H9 (cell line): ENCODE measurements around the gene NFATC1. TPM values are rescaled to one million over a fixed set of nuclear protein-coding genes. Genes with fewer than 3 reads are reported as not detected.

Source experiments
- DNase-seq: peaks from one replicate; pipeline ENCODE4 v3.0.0-alpha.2; 2017
- H2AFZ ChIP-seq: one replicate; pipeline ENCODE4 v1.6.1; 2013; ENCODE audit warnings: mild to moderate bottlenecking, low read length, control low read depth, moderate library complexity
- H2AK5ac ChIP-seq: 2 replicates; pipeline ENCODE4 v1.6.1; 2013; ENCODE audit warnings: low read length, control low read depth, mixed read lengths; ENCODE audit not compliant: insufficient read length
- H2BK120ac ChIP-seq: one replicate; pipeline ENCODE4 v1.6.1; 2013; ENCODE audit warnings: low read depth, mild to moderate bottlenecking, low read length, control low read depth, inconsistent platforms; ENCODE audit not compliant: poor library complexity, severe bottlenecking
- H2BK12ac ChIP-seq: 2 replicates; pipeline ENCODE4 v1.6.1; 2013; ENCODE audit warnings: low read length, control low read depth, mixed read lengths, low read depth; ENCODE audit not compliant: insufficient read length
- H2BK15ac ChIP-seq: 2 replicates; pipeline ENCODE4 v1.6.1; 2013; ENCODE audit warnings: low read depth, low read length, control low read depth
- H2BK20ac ChIP-seq: one replicate; pipeline ENCODE4 v1.6.1; 2013; ENCODE audit warnings: low read depth, mild to moderate bottlenecking, low read length, control low read depth, inconsistent platforms; ENCODE audit not compliant: poor library complexity, severe bottlenecking
- H2BK5ac ChIP-seq: 2 replicates; pipeline ENCODE4 v1.6.1; 2013; ENCODE audit warnings: low read length, control low read depth, mixed read lengths; ENCODE audit not compliant: insufficient read length
- H3K14ac ChIP-seq: 2 replicates; pipeline ENCODE4 v1.6.1; 2013; ENCODE audit warnings: low read length, control low read depth; ENCODE audit not compliant: insufficient read depth
- H3K18ac ChIP-seq: 2 replicates; pipeline ENCODE4 v1.6.1; 2013; ENCODE audit warnings: low read depth, mild to moderate bottlenecking, mixed read lengths, low read length, control low read depth; ENCODE audit not compliant: insufficient read length
- H3K23ac ChIP-seq: 2 replicates; pipeline ENCODE4 v1.6.1; 2013; ENCODE audit warnings: low read length, control low read depth, mixed read lengths, low read depth; ENCODE audit not compliant: insufficient read length
- H3K23me2 ChIP-seq: 2 replicates; pipeline ENCODE4 v1.6.1; 2013; ENCODE audit warnings: low read depth, mild to moderate bottlenecking, mixed read lengths, low read length, control low read depth; ENCODE audit not compliant: insufficient read length, poor library complexity, severe bottlenecking
- H3K27ac ChIP-seq: 2 replicates; pipeline ENCODE4 v1.5.1; 2013; ENCODE audit warnings: low read length, control low read depth, mixed read lengths, low read depth; ENCODE audit not compliant: insufficient read length
- H3K27me3 ChIP-seq: 2 replicates; pipeline ENCODE4 v1.6.1; 2013; ENCODE audit warnings: low read length, control low read depth, inconsistent platforms; ENCODE audit not compliant: insufficient read depth
- H3K4ac ChIP-seq: 2 replicates; pipeline ENCODE4 v1.6.1; 2013; ENCODE audit warnings: low read depth, mild to moderate bottlenecking, control low read depth, inconsistent platforms, low read length, moderate library complexity
- H3K4me1 ChIP-seq: 2 replicates; pipeline ENCODE4 v1.6.1; 2013; ENCODE audit warnings: low read length, control low read depth, inconsistent platforms; ENCODE audit not compliant: insufficient read depth
- H3K4me2 ChIP-seq: 2 replicates; pipeline ENCODE4 v1.6.1; 2013; ENCODE audit warnings: low read length, control low read depth, mixed read lengths; ENCODE audit not compliant: insufficient read length, insufficient read depth
- H3K56ac ChIP-seq: 2 replicates; pipeline ENCODE4 v1.6.1; 2013; ENCODE audit warnings: low read depth, mild to moderate bottlenecking, mixed read lengths, low read length, control low read depth; ENCODE audit not compliant: insufficient read length
- H3K79me1 ChIP-seq: 2 replicates; pipeline ENCODE4 v1.6.1; 2013; ENCODE audit warnings: low read depth, mild to moderate bottlenecking, moderate library complexity, low read length, control low read depth, inconsistent platforms; ENCODE audit not compliant: insufficient read depth, poor library complexity, severe bottlenecking
- H3K79me2 ChIP-seq: 2 replicates; pipeline ENCODE4 v1.6.1; 2013; ENCODE audit warnings: low read length, control low read depth, inconsistent platforms; ENCODE audit not compliant: insufficient read depth
- H3K9ac ChIP-seq: 2 replicates; pipeline ENCODE4 v1.6.1; 2013; ENCODE audit warnings: low read length, control low read depth, mixed read lengths; ENCODE audit not compliant: insufficient read length; ENCODE audit errors: extremely low read depth
- H3K9me3 ChIP-seq: one replicate; pipeline ENCODE4 v1.6.1; 2013; ENCODE audit warnings: low read depth, low read length, inconsistent platforms; ENCODE audit not compliant: control insufficient read depth
- H3T11ph ChIP-seq: one replicate; pipeline ENCODE4 v1.6.1; 2013; ENCODE audit warnings: mild to moderate bottlenecking, low read length, control low read depth, inconsistent platforms
- H4K20me1 ChIP-seq: one replicate; pipeline ENCODE4 v1.6.1; 2013; ENCODE audit not compliant: control insufficient read depth, insufficient read length, insufficient read depth
- H4K5ac ChIP-seq: 2 replicates; pipeline ENCODE4 v1.6.1; 2013; ENCODE audit warnings: low read depth, mild to moderate bottlenecking, mixed read lengths, low read length, control low read depth; ENCODE audit not compliant: insufficient read length
- H4K8ac ChIP-seq: replicated peaks from 2 replicates; pipeline ENCODE4 v1.6.1; 2013; ENCODE audit warnings: low read length, control low read depth, mixed read lengths, low read depth; ENCODE audit not compliant: insufficient read length
- H4K91ac ChIP-seq: 2 replicates; pipeline ENCODE4 v1.6.1; 2013; ENCODE audit warnings: low read depth, mild to moderate bottlenecking, moderate library complexity, mixed read lengths, low read length, control low read depth; ENCODE audit not compliant: insufficient read length
- H3K27ac Mint-ChIP-seq, 3 experiments: 2 replicates in 2 of 3; 3 replicates in 1 of 3; pipeline ENCODE4 v1.8.0; 2020 to 2021; ENCODE audit warnings: mixed read lengths in 3 of 3, mild to moderate bottlenecking in 1 of 3, moderate library complexity in 1 of 3
- H3K27me3 Mint-ChIP-seq: 2 replicates; pipeline ENCODE4 v1.8.0; 2021; ENCODE audit warnings: low read depth, mild to moderate bottlenecking, moderate library complexity, mixed read lengths
- H3K36me3 Mint-ChIP-seq, 3 experiments: 2 replicates in 2 of 3; 3 replicates in 1 of 3; pipeline ENCODE4 v1.8.0; 2020 to 2021; ENCODE audit warnings: low read depth in 3 of 3, mixed read lengths in 3 of 3; ENCODE audit not compliant: insufficient read depth in 1 of 3
- H3K4me1 Mint-ChIP-seq, 2 experiments: 2 replicates each; pipeline ENCODE4 v1.8.0; 2020; ENCODE audit warnings: mixed read lengths in 2 of 2
- H3K4me3 Mint-ChIP-seq, 2 experiments: 2 replicates in 1 of 2; 3 replicates in 1 of 2; pipeline ENCODE4 v1.8.0; 2020 to 2021; ENCODE audit warnings: mild to moderate bottlenecking in 2 of 2, mixed read lengths in 2 of 2, moderate library complexity in 1 of 2
- H3K9me3 Mint-ChIP-seq, 2 experiments: 2 replicates in 1 of 2; 3 replicates in 1 of 2; pipeline ENCODE4 v1.8.0; 2020; ENCODE audit warnings: mild to moderate bottlenecking in 2 of 2, mixed read lengths in 2 of 2, moderate library complexity in 1 of 2
- WGBS: extraction: QIAGEN DNeasy Blood & Tissue Kit; methylation state at CpG from one replicate; pipeline ENCODE4 v1.1.7; 2013; ENCODE audit warnings: missing lambda C conversion rate, low lambda C conversion rate, mixed read lengths; ENCODE audit not compliant: insufficient read length; ENCODE audit errors: extremely low coverage; 5-methylcytosine and 5-hydroxymethylcytosine counted together
- total RNA-seq: library from RNA; stranded (reverse); gene quantifications from 2 replicates; pipeline ENCODE4 v1.2.1, GENCODE V29; 2021
- TF ChIP-seq, protein P1 (sequence below): fragments of 200-600 bp; sonication (generic); conservative IDR thresholded peaks from 3 replicates; pipeline ENCODE4 v1.8.0; 2021; ENCODE audit warnings: antibody characterized with exemption, mild to moderate bottlenecking

NFATC1 gene
- total RNA-seq, 1 experiment from 2014 or later = 5.5 TPM

DNA sequence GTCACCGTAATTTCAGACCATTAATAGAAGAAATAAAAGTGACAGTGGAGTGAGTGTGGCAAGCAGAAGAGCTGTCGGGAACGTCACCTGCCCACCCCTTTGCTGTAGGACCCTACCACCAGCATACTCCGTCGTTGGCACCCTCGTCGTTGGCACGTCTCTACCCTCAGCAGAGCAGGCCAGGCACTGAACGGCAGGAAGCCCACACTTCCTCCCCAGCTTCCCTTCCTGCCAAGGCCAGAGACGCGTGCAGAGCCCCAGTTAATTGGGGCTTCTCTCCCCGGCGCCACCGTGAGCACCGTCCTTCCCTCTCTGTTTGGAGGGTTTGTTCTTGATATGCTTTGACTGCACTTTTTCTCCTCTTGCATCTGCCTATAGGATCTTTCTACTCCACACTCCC is 27.0 kb upstream of the NFATC1 start:
- Histone ChIP-seq H3K9me3 (no peaks in the 10 kb centered on the region), H4K91ac (no peak overlapping the region), H3K56ac (no peak overlapping the region), H3K23ac (no peak overlapping the region), H4K20me1 (no peaks in the 10 kb centered on the region), H2BK5ac (no peak overlapping the region), H3K27ac (no peak overlapping the region), H2BK15ac (no peak overlapping the region), H3K27me3 (no peaks in the 10 kb centered on the region), H2BK120ac (no peak overlapping the region), H2AK5ac (no peak overlapping the region), H2AFZ (no peak overlapping the region), H3K4ac (no peak overlapping the region), H3K23me2 (no peaks in the 10 kb centered on the region), H3K79me1 (no peaks in the 10 kb centered on the region), H3K4me2 (no peak overlapping the region), H3T11ph (no peak overlapping the region), H3K4me1 (no peaks in the 10 kb centered on the region), H3K79me2 (no peaks in the 10 kb centered on the region), H3K14ac (no peak overlapping the region), H3K18ac (no peak overlapping the region), H4K5ac (no peak overlapping the region), H3K9ac (no peak overlapping the region), H2BK12ac (no peak overlapping the region), H4K8ac (no peak overlapping the region), H2BK20ac (no peak overlapping the region)
- Mint-ChIP-seq H3K4me1 (no peaks in the 10 kb centered on the region), H3K27ac (no peak overlapping the region), H3K27me3 (no peaks in the 10 kb centered on the region), H3K36me3 (peaks cover 4 to 11% (median 10%) of the 10 kb centered on the region in 3 experiments), H3K9me3 (peaks cover 0 to under 1% of the 10 kb centered on the region in 2 experiments; a peak in 1 of 5 replicates), H3K4me3 (no peak overlapping the region)
- WGBS = no CpG with 5 or more reads among the region's 15 CpGs
- no peak for DNase-seq
- TF ChIP-seq, protein P1, sequence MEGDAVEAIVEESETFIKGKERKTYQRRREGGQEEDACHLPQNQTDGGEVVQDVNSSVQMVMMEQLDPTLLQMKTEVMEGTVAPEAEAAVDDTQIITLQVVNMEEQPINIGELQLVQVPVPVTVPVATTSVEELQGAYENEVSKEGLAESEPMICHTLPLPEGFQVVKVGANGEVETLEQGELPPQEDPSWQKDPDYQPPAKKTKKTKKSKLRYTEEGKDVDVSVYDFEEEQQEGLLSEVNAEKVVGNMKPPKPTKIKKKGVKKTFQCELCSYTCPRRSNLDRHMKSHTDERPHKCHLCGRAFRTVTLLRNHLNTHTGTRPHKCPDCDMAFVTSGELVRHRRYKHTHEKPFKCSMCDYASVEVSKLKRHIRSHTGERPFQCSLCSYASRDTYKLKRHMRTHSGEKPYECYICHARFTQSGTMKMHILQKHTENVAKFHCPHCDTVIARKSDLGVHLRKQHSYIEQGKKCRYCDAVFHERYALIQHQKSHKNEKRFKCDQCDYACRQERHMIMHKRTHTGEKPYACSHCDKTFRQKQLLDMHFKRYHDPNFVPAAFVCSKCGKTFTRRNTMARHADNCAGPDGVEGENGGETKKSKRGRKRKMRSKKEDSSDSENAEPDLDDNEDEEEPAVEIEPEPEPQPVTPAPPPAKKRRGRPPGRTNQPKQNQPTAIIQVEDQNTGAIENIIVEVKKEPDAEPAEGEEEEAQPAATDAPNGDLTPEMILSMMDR = no peak
